Measurements from ENCODE around the gene ASCL5.

DNA sequence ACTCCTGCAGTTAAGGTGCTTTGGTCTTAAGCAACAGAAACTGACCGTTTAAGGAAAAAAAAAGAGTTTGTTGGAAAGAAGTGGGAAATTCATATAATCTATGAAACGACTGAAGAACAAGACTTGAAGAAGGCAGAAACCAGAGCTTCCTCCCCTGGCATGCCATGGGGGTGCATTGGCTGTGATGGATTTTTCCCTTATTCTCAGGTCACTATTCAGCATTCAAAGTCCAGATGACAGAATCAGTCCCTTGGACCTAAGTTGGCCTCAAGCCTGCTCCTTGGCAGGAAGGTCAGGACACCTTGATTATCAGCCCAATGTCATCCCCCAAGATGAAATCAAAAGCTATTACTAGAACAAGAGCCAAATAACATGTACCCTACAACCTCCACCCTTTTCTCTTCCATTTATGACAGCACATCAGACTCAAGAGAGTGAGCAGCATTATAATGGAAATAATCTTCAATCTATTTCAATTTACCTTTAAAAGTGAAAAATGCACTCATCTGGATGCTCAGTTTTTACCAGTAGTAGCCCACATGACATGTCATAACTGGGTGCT, 43.1 kb upstream of the ASCL5 start:
- TF ChIP-seq, protein P1, sequence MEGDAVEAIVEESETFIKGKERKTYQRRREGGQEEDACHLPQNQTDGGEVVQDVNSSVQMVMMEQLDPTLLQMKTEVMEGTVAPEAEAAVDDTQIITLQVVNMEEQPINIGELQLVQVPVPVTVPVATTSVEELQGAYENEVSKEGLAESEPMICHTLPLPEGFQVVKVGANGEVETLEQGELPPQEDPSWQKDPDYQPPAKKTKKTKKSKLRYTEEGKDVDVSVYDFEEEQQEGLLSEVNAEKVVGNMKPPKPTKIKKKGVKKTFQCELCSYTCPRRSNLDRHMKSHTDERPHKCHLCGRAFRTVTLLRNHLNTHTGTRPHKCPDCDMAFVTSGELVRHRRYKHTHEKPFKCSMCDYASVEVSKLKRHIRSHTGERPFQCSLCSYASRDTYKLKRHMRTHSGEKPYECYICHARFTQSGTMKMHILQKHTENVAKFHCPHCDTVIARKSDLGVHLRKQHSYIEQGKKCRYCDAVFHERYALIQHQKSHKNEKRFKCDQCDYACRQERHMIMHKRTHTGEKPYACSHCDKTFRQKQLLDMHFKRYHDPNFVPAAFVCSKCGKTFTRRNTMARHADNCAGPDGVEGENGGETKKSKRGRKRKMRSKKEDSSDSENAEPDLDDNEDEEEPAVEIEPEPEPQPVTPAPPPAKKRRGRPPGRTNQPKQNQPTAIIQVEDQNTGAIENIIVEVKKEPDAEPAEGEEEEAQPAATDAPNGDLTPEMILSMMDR (IDR thresholded peaks at IDR 0.05), result no peak
- TF ChIP-seq EP300 (IDR thresholded peaks at IDR 0.05), result no peak
